K562 (cell line): ENCODE results near the gene SPINT1. TPM values are rescaled to one million over a fixed set of nuclear protein-coding genes. Genes with fewer than 3 reads are reported as not detected.

Experiments
- CREB3 ChIP-seq: fragments of 450-650 bp; conservative IDR thresholded peaks from 2 replicates; pipeline ENCODE4 v1.6.1; 2016; ENCODE audit warnings: missing genetic modification characterization, low read depth, mild to moderate bottlenecking, missing compliant biosample characterization, moderate library complexity
- E2F8 ChIP-seq: fragments of 450-650 bp; IDR thresholded peaks from 2 replicates; pipeline ENCODE4 v1.7.1; 2018; ENCODE audit warnings: mild to moderate bottlenecking, low read depth; ENCODE audit not compliant: partially characterized antibody
- HDAC2 ChIP-seq: fragments of 450-650 bp; IDR thresholded peaks from 2 replicates; pipeline ENCODE4 v1.6.1; 2016; ENCODE audit warnings: mild to moderate bottlenecking
- KDM2B ChIP-seq: fragments of 250-450 bp; sonication (Bioruptor Pico); IDR thresholded peaks from 2 replicates; pipeline ENCODE4 v1.8.0; 2021; ENCODE audit warnings: mild to moderate bottlenecking, moderate library complexity
- MGA ChIP-seq: fragments of 450-650 bp; IDR thresholded peaks from 2 replicates; pipeline ENCODE4 v1.6.1; 2016; ENCODE audit warnings: mild to moderate bottlenecking, moderate library complexity
- MTA1 ChIP-seq: fragments of 450-650 bp; IDR thresholded peaks from 2 replicates; pipeline ENCODE4 v1.6.1; 2017; ENCODE audit warnings: borderline replicate concordance
- NKRF ChIP-seq: fragments of 450-650 bp; IDR thresholded peaks from 2 replicates; pipeline ENCODE4 v1.6.1; 2016; ENCODE audit warnings: borderline replicate concordance
- TAF9B ChIP-seq: fragments of 450-650 bp; IDR thresholded peaks from 2 replicates; pipeline ENCODE4 v1.6.1; 2018; ENCODE audit warnings: mild to moderate bottlenecking; ENCODE audit not compliant: partially characterized antibody
- polyA plus RNA-seq, 8 experiments: library from polyadenylated mRNA; depleted of rRNA in 4 of 8; stranded (reverse) in 5 of 8; unstranded in 3 of 8; fragments of >200 nt; fragmentation: Nextera tagmentation in 2 of 8; fragmentation: Illumina TruSeq in 1 of 8; extraction: Ambion mirVana in 2 of 8; extraction: Trizol in 1 of 8; gene quantifications; 2 replicates each; pipeline versions ENCODE4 v1.2.1 to v1.2.3, GENCODE V29; 2011 to 2014; ENCODE audit warnings: inconsistent platforms in 1 of 8, missing spikeins in 1 of 8
- total RNA-seq, 7 experiments: library from RNA; depleted of rRNA in 6 of 7; stranded (reverse); fragments of >200 nt in 6 of 7; fragmentation: Illumina TruSeq in 2 of 7; extraction: Trizol in 2 of 7; gene quantifications; 2 replicates each; pipeline versions ENCODE4 v1.2.1 to v1.2.3, GENCODE V29; 2011 to 2021; ENCODE audit warnings: low replicate concordance in 1 of 7

The SPINT1 gene
- total and polyA plus RNA-seq, 9 of the 15 experiments (the other 6 are each of a cell fraction or from before 2014, with no cell fraction given) = 0.78 to 4.5 (median 1.5) TPM

- peak; percentile 73 for TF ChIP-seq E2F8
- TF ChIP-seq TAF9B = no peak
- no peak for TF ChIP-seq CREB3
- TF ChIP-seq HDAC2 = peak; percentile 78
- peak; percentile 55 for TF ChIP-seq MGA
- peak; percentile 95 for TF ChIP-seq MTA1
- TF ChIP-seq KDM2B (CRISPR knock-in tag) = no peak
- TF ChIP-seq NKRF = peak; percentile 96
Measured at GRCh38 chr15:40893733-40894680, 50.2 kb downstream of the SPINT1 start, which contains the start of gene VPS18 (continued).
